SK-N-SH (cell line): ENCODE data around the gene HIRA. TPM values are rescaled to one million over a fixed set of nuclear protein-coding genes. Genes with fewer than 3 reads are reported as not detected.

Experiments
- CTCF ChIA-PET: fragments of 300-600, 350-600 bp; formaldehyde crosslinking; extraction: SDS; loops from one replicate; lab custom pipeline; 2021; lab: Yijun Ruan, JAX
- POLR2A ChIA-PET: fragments of 350-600 bp; sonication (Branson Sonifier 250); formaldehyde crosslinking; extraction: SDS; loops from one replicate; lab custom pipeline; 2020; ENCODE audit warnings: antibody characterized with exemption, inconsistent platforms; lab: Yijun Ruan, JAX
- DNase-seq: peaks from one replicate; pipeline ENCODE4 v3.0.0; 2012
- H2AFZ ChIP-seq: fragments of 200-600 bp; sonication (generic); 2 replicates; pipeline ENCODE4 v1.8.1; 2016; ENCODE audit warnings: antibody characterized with exemption, mild to moderate bottlenecking, low read depth
- H3F3A ChIP-seq: fragments of 200-600 bp; sonication (generic); replicated peaks from 2 replicates; pipeline ENCODE3; 2016; ENCODE audit warnings: antibody characterized with exemption, mild to moderate bottlenecking; ENCODE audit not compliant: insufficient read depth
- H3K27ac ChIP-seq, 2 experiments: fragments of 200-500 bp in 1 of 2; fragments of 200-600 bp in 1 of 2; sonication (Bioruptor generic) in 1 of 2; sonication (generic), shearing (Covaris generic) in 1 of 2; 2 replicates each; pipeline versions ENCODE4 v1.5.1 to v1.6.1; 2014 to 2016; ENCODE audit warnings: low read depth in 2 of 2, inconsistent platforms in 1 of 2, low read length in 1 of 2, mild to moderate bottlenecking in 1 of 2, mixed read lengths in 1 of 2
- H3K27me3 ChIP-seq: fragments of 200-600 bp; sonication (generic), shearing (Covaris generic); 2 replicates; pipeline ENCODE4 v1.6.1; 2016; ENCODE audit warnings: mixed run types; ENCODE audit not compliant: insufficient read depth
- H3K36me3 ChIP-seq, 2 experiments: fragments of 200-500 bp in 1 of 2; fragments of 200-600 bp in 1 of 2; sonication (Bioruptor generic) in 1 of 2; sonication (generic) in 1 of 2; replicated peaks in 1 of 2; 2 replicates each; pipeline versions ENCODE3 to v1.5.1; 2014 to 2016; ENCODE audit warnings: low read length in 1 of 2, mild to moderate bottlenecking in 1 of 2; ENCODE audit not compliant: insufficient read depth in 2 of 2, control insufficient read depth in 1 of 2
- H3K4me1 ChIP-seq, 2 experiments: fragments of 200-500 bp in 1 of 2; fragments of 200-600 bp in 1 of 2; sonication (Bioruptor generic) in 1 of 2; sonication (generic), shearing (Covaris generic) in 1 of 2; 2 replicates each; pipeline versions ENCODE4 v1.5.1 to v1.6.1; 2014 to 2016; ENCODE audit warnings: low read depth in 1 of 2, low read length in 1 of 2, mixed run types in 1 of 2; ENCODE audit not compliant: insufficient read depth in 2 of 2, control insufficient read depth in 1 of 2
- H3K4me2 ChIP-seq: fragments of 200-600 bp; sonication (generic), shearing (Covaris generic); 2 replicates; pipeline ENCODE4 v1.6.1; 2017; ENCODE audit warnings: mixed run types
- H3K4me3 ChIP-seq, 2 experiments: fragments of 200-500 bp in 1 of 2; fragments of 200-600 bp in 1 of 2; sonication (Bioruptor generic) in 1 of 2; sonication (generic), shearing (Covaris generic) in 1 of 2; 2 replicates each; pipeline versions ENCODE4 v1.5.1 to v1.8.1; 2014 to 2016; ENCODE audit warnings: low read depth in 2 of 2, inconsistent platforms in 1 of 2, low read length in 1 of 2, mild to moderate bottlenecking in 1 of 2, mixed read lengths in 1 of 2, moderate library complexity in 1 of 2
- H3K79me2 ChIP-seq: fragments of 200-600 bp; sonication (generic); 2 replicates; pipeline ENCODE4 v1.8.1; 2017; ENCODE audit warnings: mild to moderate bottlenecking; ENCODE audit not compliant: insufficient read depth
- H3K9ac ChIP-seq: fragments of 200-600 bp; sonication (generic); 2 replicates; pipeline ENCODE4 v1.6.1; 2017; ENCODE audit warnings: mixed run types
- H3K9me2 ChIP-seq: fragments of 200-600 bp; sonication (generic); 2 replicates; pipeline ENCODE4 v1.6.1; 2017; ENCODE audit warnings: mixed run types
- H3K9me3 ChIP-seq: fragments of 200-600 bp; sonication (generic); 2 replicates; pipeline ENCODE4 v1.6.1; 2017; ENCODE audit warnings: mixed run types, mild to moderate bottlenecking, moderate library complexity
- H4K20me1 ChIP-seq: fragments of 200-600 bp; sonication (generic); 2 replicates; pipeline ENCODE4 v1.6.1; 2017; ENCODE audit warnings: mild to moderate bottlenecking, mixed run types; ENCODE audit not compliant: insufficient read depth
- CHD2 ChIP-seq: fragments of 150-350 bp; IDR thresholded peaks from 2 replicates; pipeline ENCODE4 v1.6.1; 2018; ENCODE audit warnings: low read length; ENCODE audit not compliant: partially characterized antibody
- FOSL2 ChIP-seq: IDR thresholded peaks from 2 replicates; pipeline ENCODE4 v1.4.0; 2012; ENCODE audit warnings: low read depth, mild to moderate bottlenecking, moderate library complexity, borderline replicate concordance
- FOXM1 ChIP-seq: IDR thresholded peaks from 2 replicates; pipeline ENCODE4 v1.4.0; 2012; ENCODE audit warnings: low read depth, mild to moderate bottlenecking
- GABPA ChIP-seq: IDR thresholded peaks from 2 replicates; pipeline ENCODE4 v1.4.0; 2012; ENCODE audit warnings: low read depth, mild to moderate bottlenecking
- GATA2 ChIP-seq: sonication (generic); formaldehyde crosslinking; IDR thresholded peaks from 2 replicates; pipeline ENCODE4 v1.5.0; 2020; ENCODE audit warnings: mild to moderate bottlenecking, missing genetic modification reagents
- MEF2A ChIP-seq: IDR thresholded peaks from 2 replicates; pipeline ENCODE4 v1.4.0; 2012; ENCODE audit warnings: low read depth, borderline replicate concordance
- MXI1 ChIP-seq: IDR thresholded peaks from 2 replicates; pipeline ENCODE4 v1.6.1; 2012; ENCODE audit warnings: mild to moderate bottlenecking, low read depth, low read length, improper control_type of control experiment
- NRF1 ChIP-seq: IDR thresholded peaks from 2 replicates; pipeline ENCODE4 v1.6.1; 2012; ENCODE audit warnings: low read depth, mild to moderate bottlenecking, low read length
- POLR2AphosphoS5 ChIP-seq: IDR thresholded peaks from 2 replicates; pipeline ENCODE4 v1.6.1; 2012; ENCODE audit warnings: low read depth, low read length
- RAD21 ChIP-seq: IDR thresholded peaks from 2 replicates; pipeline ENCODE4 v1.6.1; 2012; ENCODE audit warnings: mild to moderate bottlenecking, low read length
- RCOR1 ChIP-seq: fragments of 150-350 bp; IDR thresholded peaks from 2 replicates; pipeline ENCODE4 v1.6.1; 2017; ENCODE audit warnings: antibody characterized with exemption, low read length
- RXRA ChIP-seq: IDR thresholded peaks from 2 replicates; pipeline ENCODE4 v1.4.0; 2012; ENCODE audit warnings: low read depth, mild to moderate bottlenecking, borderline replicate concordance
- YY1 ChIP-seq: IDR thresholded peaks from 2 replicates; pipeline ENCODE4 v1.4.0; 2012; ENCODE audit warnings: low read depth, mild to moderate bottlenecking
- WGBS: methylation state at CpG from one replicate; pipeline ENCODE4 v1.1.6; 2017; ENCODE audit warnings: low lambda C conversion rate; 5-methylcytosine and 5-hydroxymethylcytosine counted together
- polyA plus RNA-seq, 3 experiments: library from polyadenylated mRNA; depleted of rRNA; stranded (reverse); fragments of >200 nt; gene quantifications; 2 replicates each; pipeline ENCODE4 v1.2.3, GENCODE V29; 2012
- TF ChIP-seq, protein P1 (sequence below): fragments of 200-600 bp; sonication (generic); IDR thresholded peaks from 2 replicates; pipeline ENCODE4 v1.6.1; 2017; ENCODE audit warnings: antibody characterized with exemption, mild to moderate bottlenecking, moderate library complexity
- TF ChIP-seq, protein P2 (sequence below): IDR thresholded peaks from 2 replicates; pipeline ENCODE4 v1.4.0; 2012; ENCODE audit warnings: low read depth, borderline replicate concordance
- TF ChIP-seq, protein P3 (sequence below): fragments of 150-350 bp; IDR thresholded peaks from 2 replicates; pipeline ENCODE4 v1.6.1; 2016; ENCODE audit warnings: mild to moderate bottlenecking, low read depth, low read length
- TF ChIP-seq, protein P4 (sequence below): IDR thresholded peaks from 2 replicates; pipeline ENCODE4 v1.4.0; 2012; ENCODE audit warnings: low read depth, borderline replicate concordance

Gene HIRA
- polyA plus RNA-seq, 1 of the 3 experiments (the other 2 are of a cell fraction) = 21.0 TPM

DNA sequence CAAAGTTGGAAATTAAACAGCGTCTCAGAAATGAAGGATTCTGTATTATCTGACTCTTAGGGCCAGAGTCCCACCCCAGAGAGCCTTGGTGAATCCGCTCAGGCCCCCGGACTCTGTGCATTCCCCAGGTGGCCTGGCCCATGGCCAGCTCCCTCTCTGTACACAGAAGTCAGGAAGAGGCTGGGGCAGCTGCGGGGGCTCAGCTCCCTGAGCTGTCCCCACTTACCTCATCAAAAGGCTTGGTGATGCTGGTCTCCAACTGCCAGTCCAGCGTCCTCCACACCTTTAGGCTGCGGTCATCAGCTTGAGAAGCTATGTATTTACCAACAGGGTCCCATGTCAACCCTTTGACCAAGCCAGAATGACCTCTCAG lies 35.0 kb downstream of the HIRA start:
- Histone ChIP-seq H3K27me3 (no peaks in the 10 kb centered on the region), H3K9me2 (no peaks in the 10 kb centered on the region), H3F3A (no peaks in the 10 kb centered on the region), H3K36me3 (peaks cover 36 to 64% of the 10 kb centered on the region in 2 experiments), H2AFZ (no peak overlapping the region), H3K4me1 (no peaks in the 10 kb centered on the region), H3K9me3 (no peaks in the 10 kb centered on the region), H4K20me1 (no peaks in the 10 kb centered on the region), H3K9ac (no peak overlapping the region), H3K4me3 (no peak overlapping the region), H3K79me2 (no peaks in the 10 kb centered on the region), H3K27ac (no peak overlapping the region), H3K4me2 (no peak overlapping the region)
- ChIA-PET POLR2A (no interaction called here), CTCF (interaction anchor here (1.0 to 1.4 kb wide), 2 partner anchors 81 to 233 kb away, joined by 3 to 4 read pairs; no protein-coding TSS in a partner anchor)
- no peak for TF ChIP-seq RAD21
- TF ChIP-seq MEF2A = no peak
- TF ChIP-seq CHD2 = no peak
- TF ChIP-seq, protein P1, sequence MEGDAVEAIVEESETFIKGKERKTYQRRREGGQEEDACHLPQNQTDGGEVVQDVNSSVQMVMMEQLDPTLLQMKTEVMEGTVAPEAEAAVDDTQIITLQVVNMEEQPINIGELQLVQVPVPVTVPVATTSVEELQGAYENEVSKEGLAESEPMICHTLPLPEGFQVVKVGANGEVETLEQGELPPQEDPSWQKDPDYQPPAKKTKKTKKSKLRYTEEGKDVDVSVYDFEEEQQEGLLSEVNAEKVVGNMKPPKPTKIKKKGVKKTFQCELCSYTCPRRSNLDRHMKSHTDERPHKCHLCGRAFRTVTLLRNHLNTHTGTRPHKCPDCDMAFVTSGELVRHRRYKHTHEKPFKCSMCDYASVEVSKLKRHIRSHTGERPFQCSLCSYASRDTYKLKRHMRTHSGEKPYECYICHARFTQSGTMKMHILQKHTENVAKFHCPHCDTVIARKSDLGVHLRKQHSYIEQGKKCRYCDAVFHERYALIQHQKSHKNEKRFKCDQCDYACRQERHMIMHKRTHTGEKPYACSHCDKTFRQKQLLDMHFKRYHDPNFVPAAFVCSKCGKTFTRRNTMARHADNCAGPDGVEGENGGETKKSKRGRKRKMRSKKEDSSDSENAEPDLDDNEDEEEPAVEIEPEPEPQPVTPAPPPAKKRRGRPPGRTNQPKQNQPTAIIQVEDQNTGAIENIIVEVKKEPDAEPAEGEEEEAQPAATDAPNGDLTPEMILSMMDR = no peak
- TF ChIP-seq POLR2AphosphoS5 = no peak
- no peak for TF ChIP-seq NRF1
- TF ChIP-seq YY1 = no peak
- TF ChIP-seq, protein P2, sequence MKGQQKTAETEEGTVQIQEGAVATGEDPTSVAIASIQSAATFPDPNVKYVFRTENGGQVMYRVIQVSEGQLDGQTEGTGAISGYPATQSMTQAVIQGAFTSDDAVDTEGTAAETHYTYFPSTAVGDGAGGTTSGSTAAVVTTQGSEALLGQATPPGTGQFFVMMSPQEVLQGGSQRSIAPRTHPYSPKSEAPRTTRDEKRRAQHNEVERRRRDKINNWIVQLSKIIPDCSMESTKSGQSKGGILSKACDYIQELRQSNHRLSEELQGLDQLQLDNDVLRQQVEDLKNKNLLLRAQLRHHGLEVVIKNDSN = no peak
- TF ChIP-seq RXRA = no peak
- no peak for DNase-seq
- WGBS = 96% methylated on average over 3 of the region's 6 CpGs

DNA sequence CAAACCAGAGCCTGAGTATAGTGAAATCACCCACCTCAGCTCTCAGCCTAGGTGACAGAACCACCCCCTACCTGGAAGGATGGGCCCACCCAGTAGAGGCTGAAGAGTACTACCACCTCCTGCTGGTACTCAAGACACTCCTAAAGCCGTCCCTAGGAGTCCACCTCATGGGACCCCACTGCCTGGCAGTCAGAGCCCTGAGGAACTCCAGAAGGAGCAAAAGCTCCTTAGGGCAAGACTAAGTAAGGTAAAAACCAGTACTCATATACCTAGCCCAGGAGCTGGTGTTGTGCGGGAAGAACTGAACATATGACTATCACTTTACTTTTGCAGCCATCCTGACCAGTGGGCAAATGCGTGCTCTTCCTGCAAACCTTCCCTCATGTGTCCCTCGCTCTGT lies 36.3 kb downstream of the HIRA start:
- Histone ChIP-seq H2AFZ (no peak overlapping the region), H3F3A (no peaks in the 10 kb centered on the region), H3K9me2 (no peaks in the 10 kb centered on the region), H3K4me2 (no peak overlapping the region), H3K36me3 (peaks cover 43 to 72% of the 10 kb centered on the region in 2 experiments), H3K9me3 (no peaks in the 10 kb centered on the region), H3K27me3 (no peaks in the 10 kb centered on the region), H3K9ac (no peak overlapping the region), H3K4me3 (no peak overlapping the region), H3K4me1 (no peaks in the 10 kb centered on the region), H3K27ac (no peak overlapping the region), H3K79me2 (no peaks in the 10 kb centered on the region), H4K20me1 (no peaks in the 10 kb centered on the region)
- ChIA-PET CTCF (interaction anchor here (1.4 to 2.8 kb wide), 3 partner anchors 12 to 96 kb away, joined by 3 to 9 read pairs (median 7); no protein-coding TSS in a partner anchor), POLR2A (no interaction called here)
- TF ChIP-seq GATA2 (CRISPR knock-in tag) (no peak), FOSL2 (no peak), YY1 (no peak), FOXM1 (no peak), GABPA (no peak), RCOR1 (no peak), MEF2A (no peak), MXI1 (no peak), CHD2 (no peak)
- TF ChIP-seq, protein P3, sequence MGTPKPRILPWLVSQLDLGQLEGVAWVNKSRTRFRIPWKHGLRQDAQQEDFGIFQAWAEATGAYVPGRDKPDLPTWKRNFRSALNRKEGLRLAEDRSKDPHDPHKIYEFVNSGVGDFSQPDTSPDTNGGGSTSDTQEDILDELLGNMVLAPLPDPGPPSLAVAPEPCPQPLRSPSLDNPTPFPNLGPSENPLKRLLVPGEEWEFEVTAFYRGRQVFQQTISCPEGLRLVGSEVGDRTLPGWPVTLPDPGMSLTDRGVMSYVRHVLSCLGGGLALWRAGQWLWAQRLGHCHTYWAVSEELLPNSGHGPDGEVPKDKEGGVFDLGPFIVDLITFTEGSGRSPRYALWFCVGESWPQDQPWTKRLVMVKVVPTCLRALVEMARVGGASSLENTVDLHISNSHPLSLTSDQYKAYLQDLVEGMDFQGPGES = no peak
- TF ChIP-seq, protein P4, sequence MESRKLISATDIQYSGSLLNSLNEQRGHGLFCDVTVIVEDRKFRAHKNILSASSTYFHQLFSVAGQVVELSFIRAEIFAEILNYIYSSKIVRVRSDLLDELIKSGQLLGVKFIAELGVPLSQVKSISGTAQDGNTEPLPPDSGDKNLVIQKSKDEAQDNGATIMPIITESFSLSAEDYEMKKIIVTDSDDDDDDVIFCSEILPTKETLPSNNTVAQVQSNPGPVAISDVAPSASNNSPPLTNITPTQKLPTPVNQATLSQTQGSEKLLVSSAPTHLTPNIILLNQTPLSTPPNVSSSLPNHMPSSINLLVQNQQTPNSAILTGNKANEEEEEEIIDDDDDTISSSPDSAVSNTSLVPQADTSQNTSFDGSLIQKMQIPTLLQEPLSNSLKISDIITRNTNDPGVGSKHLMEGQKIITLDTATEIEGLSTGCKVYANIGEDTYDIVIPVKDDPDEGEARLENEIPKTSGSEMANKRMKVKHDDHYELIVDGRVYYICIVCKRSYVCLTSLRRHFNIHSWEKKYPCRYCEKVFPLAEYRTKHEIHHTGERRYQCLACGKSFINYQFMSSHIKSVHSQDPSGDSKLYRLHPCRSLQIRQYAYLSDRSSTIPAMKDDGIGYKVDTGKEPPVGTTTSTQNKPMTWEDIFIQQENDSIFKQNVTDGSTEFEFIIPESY = no peak
- DNase-seq = no peak
- WGBS = 97% methylated on average over 3 of the region's 4 CpGs
